ENCODE measurements around the gene CRISP1. TPM values are rescaled to one million over a fixed set of nuclear protein-coding genes. Genes with fewer than 3 reads are reported as not detected.
A peak's percentile ranks its signal among the peaks of the same experiment; 100 is the strongest.

The CRISP1 gene
- total RNA-seq, 1 experiment from 2014 or later: not detected

- H3K27ac Mint-ChIP-seq: no peak overlapping the region
- no peak overlapping the region for H3K9ac ChIP-seq (ENCODE audit: extremely low read depth, insufficient read length, low read length)
- H2BK120ac ChIP-seq (ENCODE audit: low read depth, low read length, poor library complexity, severe bottlenecking): no peak overlapping the region
- no peaks in the 10 kb centered on the region for H3K9me3 ChIP-seq (ENCODE audit: control insufficient read depth, low read depth, low read length)
- no CpG with 5 or more reads among the region's 4 CpGs for WGBS (ENCODE audit: extremely low coverage, insufficient read length, low lambda C conversion rate)
- no peak overlapping the region for H2BK20ac ChIP-seq (ENCODE audit: low read depth, low read length, poor library complexity, severe bottlenecking)
- H2BK15ac ChIP-seq (ENCODE audit: low read depth, low read length): no peak overlapping the region
- no peak overlapping the region for H3K4ac ChIP-seq (ENCODE audit: low read depth, low read length)
- H3K27me3 Mint-ChIP-seq (ENCODE audit: low read depth): no peaks in the 10 kb centered on the region
- H4K5ac ChIP-seq (ENCODE audit: insufficient read length, low read depth, low read length): no peak overlapping the region
- no peaks in the 10 kb centered on the region for H3K27me3 ChIP-seq (ENCODE audit: insufficient read depth, low read length)
- H4K91ac ChIP-seq (ENCODE audit: insufficient read length, low read depth, low read length): no peak overlapping the region
- H3K4me3 Mint-ChIP-seq: no peak overlapping the region
- no peaks in the 10 kb centered on the region for H3K79me2 ChIP-seq (ENCODE audit: insufficient read depth, low read length)
- H2AFZ ChIP-seq (ENCODE audit: low read length): no peak overlapping the region
- H3K4me1 Mint-ChIP-seq: peaks cover 0 to 3% of the 10 kb centered on the region in 2 experiments; a peak in 2 of 4 replicates
- no peak overlapping the region for H2AK5ac ChIP-seq (ENCODE audit: insufficient read length, low read length)
- no peak overlapping the region for H3K4me2 ChIP-seq (ENCODE audit: insufficient read depth, insufficient read length, low read length)
- no peak overlapping the region for H3K27ac ChIP-seq (ENCODE audit: insufficient read length, low read depth, low read length)
- H3K18ac ChIP-seq (ENCODE audit: insufficient read length, low read depth, low read length): no peak overlapping the region
- H3K14ac ChIP-seq (ENCODE audit: insufficient read depth, low read length): no peak overlapping the region
- peak; percentile 78 for TF ChIP-seq CTCF (conservative IDR thresholded peaks at IDR 0.05)
- no peak overlapping the region for H4K8ac ChIP-seq (replicated peaks; ENCODE audit: insufficient read length, low read depth, low read length)
- no peak overlapping the region for H3K56ac ChIP-seq (ENCODE audit: insufficient read length, low read depth, low read length)
- no peaks in the 10 kb centered on the region for H3K4me1 ChIP-seq (ENCODE audit: insufficient read depth, low read length)
- H2BK5ac ChIP-seq (ENCODE audit: insufficient read length, low read length): no peak overlapping the region
- DNase-seq: no peak
- no peaks in the 10 kb centered on the region for H3K23me2 ChIP-seq (ENCODE audit: insufficient read length, low read depth, low read length, poor library complexity, severe bottlenecking)
- H4K20me1 ChIP-seq (ENCODE audit: control insufficient read depth, insufficient read depth, insufficient read length): no peaks in the 10 kb centered on the region
- H3K23ac ChIP-seq (ENCODE audit: insufficient read length, low read depth, low read length): no peak overlapping the region
- H2BK12ac ChIP-seq (ENCODE audit: insufficient read length, low read depth, low read length): no peak overlapping the region
- H3K9me3 Mint-ChIP-seq: peaks cover 4% of the 10 kb centered on the region in 2 experiments; a peak in 2 of 5 replicates
- H3T11ph ChIP-seq (ENCODE audit: low read length): no peak overlapping the region
- no peaks in the 10 kb centered on the region for H3K79me1 ChIP-seq (ENCODE audit: insufficient read depth, low read depth, low read length, poor library complexity, severe bottlenecking)
- peaks cover 0 to 6% (median 0%) of the 10 kb centered on the region in 3 experiments; a peak in 3 of 7 replicates for H3K36me3 Mint-ChIP-seq (ENCODE audit: insufficient read depth in 1 of 3, low read depth in 3 of 3)
These were observed 17.0 kb downstream of the CRISP1 start for GRCh38 chr6:49849213-49849907.
